ENCODE measurements around the gene SYNGR2. TPM values are rescaled to one million over a fixed set of nuclear protein-coding genes. Genes with fewer than 3 reads are reported as not detected.

SYNGR2 gene
- total RNA-seq, 1 experiment from 2014 or later, result 169 TPM

GRCh38 chr17:78141437-78142118 lies 26.8 kb upstream of the SYNGR2 start:
- intact Hi-C loops (cut with micrococcal nuclease; ENCODE audit: unreplicated experiment), result no loop called here
- no peak for TF ChIP-seq CTCF (IDR thresholded peaks at IDR 0.05; ENCODE audit: insufficient read depth in 1 of 2, low read depth in 1 of 2, low read length in 1 of 2, severe bottlenecking in 1 of 2, unreplicated experiment in 1 of 2)
- Mint-ChIP-seq H3K27me3 (ENCODE audit: insufficient read depth, unreplicated experiment) (no peaks in the 10 kb centered on the region), H3K27ac (ENCODE audit: unreplicated experiment) (no peak overlapping the region), H3K4me3 (ENCODE audit: unreplicated experiment) (no peak overlapping the region), H3K36me3 (ENCODE audit: insufficient read depth, unreplicated experiment) (peaks cover 8% of the 10 kb centered on the region), H3K4me1 (ENCODE audit: low read depth, unreplicated experiment) (peaks cover 5% of the 10 kb centered on the region), H3K9me3 (ENCODE audit: unreplicated experiment) (no peaks in the 10 kb centered on the region)
- H3K36me3 ChIP-seq (ENCODE audit: control insufficient read depth, insufficient read depth, low read length), result no peaks in the 10 kb centered on the region
- no peak overlapping the region for H3K4me3 ChIP-seq (ENCODE audit: low read depth, low read length)
- POLR2A ChIA-PET, result interaction anchor here (0.5 kb wide), 1 partner anchor 10 kb away, joined by 4 read pairs; no protein-coding TSS in a partner anchor
- CTCF ChIA-PET, result interaction anchor here (0.6 to 0.9 kb wide), 4 partner anchors 11 to 1530 kb away, joined by 3 to 5 read pairs (median 4); partner anchors contain the start of gene TMC6
- no peaks in the 10 kb centered on the region for H3K9me3 ChIP-seq
- H3K27me3 ChIP-seq (replicated peaks; ENCODE audit: control insufficient read depth, insufficient read depth, low read length), result no peaks in the 10 kb centered on the region
- peaks cover 40% of the 10 kb centered on the region for H3K4me1 ChIP-seq
- DNase-seq, result no peak
- no TSS peak for BruUV-seq (replicated peaks)

GRCh38 chr17:78142119-78142861 lies 26.1 kb upstream of the SYNGR2 start:
- no TSS peak for BruUV-seq (replicated peaks)
- CTCF ChIA-PET, result interaction anchor here (0.6 to 0.9 kb wide), 4 partner anchors 10 to 1531 kb away, joined by 3 to 5 read pairs (median 4); partner anchors contain the start of gene TMC6
- no peaks in the 10 kb centered on the region for H3K36me3 ChIP-seq (ENCODE audit: control insufficient read depth, insufficient read depth, low read length)
- no peak for DNase-seq
- Mint-ChIP-seq H3K36me3 (ENCODE audit: insufficient read depth, unreplicated experiment) (peaks cover 8% of the 10 kb centered on the region), H3K4me3 (ENCODE audit: unreplicated experiment) (no peak overlapping the region), H3K4me1 (ENCODE audit: low read depth, unreplicated experiment) (peaks cover 5% of the 10 kb centered on the region), H3K27me3 (ENCODE audit: insufficient read depth, unreplicated experiment) (no peaks in the 10 kb centered on the region), H3K27ac (ENCODE audit: unreplicated experiment) (no peak overlapping the region), H3K9me3 (ENCODE audit: unreplicated experiment) (no peaks in the 10 kb centered on the region)
- H3K4me3 ChIP-seq (ENCODE audit: low read depth, low read length), result no peak overlapping the region
- no peaks in the 10 kb centered on the region for H3K9me3 ChIP-seq
- POLR2A ChIA-PET, result interaction anchor here (0.5 kb wide), 1 partner anchor 9 kb away, joined by 4 read pairs; no protein-coding TSS in a partner anchor
- H3K27me3 ChIP-seq (replicated peaks; ENCODE audit: control insufficient read depth, insufficient read depth, low read length), result no peaks in the 10 kb centered on the region
- intact Hi-C loops (cut with micrococcal nuclease; ENCODE audit: unreplicated experiment), result no loop called here
- no peak for TF ChIP-seq CTCF (IDR thresholded peaks at IDR 0.05; ENCODE audit: insufficient read depth in 1 of 2, low read depth in 1 of 2, low read length in 1 of 2, severe bottlenecking in 1 of 2, unreplicated experiment in 1 of 2)
- H3K4me1 ChIP-seq, result peaks cover 40% of the 10 kb centered on the region

- no peaks in the 10 kb centered on the region for H3K9me3 ChIP-seq
- ChIA-PET CTCF (interaction anchor here (0.6 kb wide), 1 partner anchor 121 kb away, joined by 3 read pairs; no protein-coding TSS in a partner anchor), POLR2A (no interaction called here)
- Mint-ChIP-seq H3K27me3 (ENCODE audit: insufficient read depth, unreplicated experiment) (no peaks in the 10 kb centered on the region), H3K4me1 (ENCODE audit: low read depth, unreplicated experiment) (peaks cover 7% of the 10 kb centered on the region), H3K4me3 (ENCODE audit: unreplicated experiment) (no peak overlapping the region), H3K27ac (ENCODE audit: unreplicated experiment) (peak overlapping the region; percentile 15), H3K36me3 (ENCODE audit: insufficient read depth, unreplicated experiment) (peaks cover 8% of the 10 kb centered on the region), H3K9me3 (ENCODE audit: unreplicated experiment) (no peaks in the 10 kb centered on the region)
- DNase-seq, result no peak
- no peaks in the 10 kb centered on the region for H3K36me3 ChIP-seq (ENCODE audit: control insufficient read depth, insufficient read depth, low read length)
- H3K27me3 ChIP-seq (replicated peaks; ENCODE audit: control insufficient read depth, insufficient read depth, low read length), result no peaks in the 10 kb centered on the region
- intact Hi-C loops (cut with micrococcal nuclease; ENCODE audit: unreplicated experiment), result no loop called here
- no peak overlapping the region for H3K4me3 ChIP-seq (ENCODE audit: low read depth, low read length)
- BruUV-seq (replicated peaks), result no TSS peak
- TF ChIP-seq CTCF (IDR thresholded peaks at IDR 0.05; ENCODE audit: insufficient read depth in 1 of 2, low read depth in 1 of 2, low read length in 1 of 2, severe bottlenecking in 1 of 2, unreplicated experiment in 1 of 2), result no peak
- H3K4me1 ChIP-seq, result peaks cover 48% of the 10 kb centered on the region
These were observed 24.9 kb upstream of the SYNGR2 start for GRCh38 chr17:78143214-78144146.
